OCI-LY3 (cell line): ENCODE results near the gene PCNX1.

Experiments used
- H2AFZ ChIP-seq: fragments of 200-600, 300-600 bp; shearing (Covaris generic); 2 replicates; pipeline ENCODE4 v1.6.0; 2014; ENCODE audit warnings: antibody characterized with exemption, low read depth, low read length
- H3K27ac ChIP-seq: fragments of 200-600, 300-600 bp; sonication (generic); 2 replicates; pipeline ENCODE4 v1.5.1; 2014; ENCODE audit warnings: mild to moderate bottlenecking, low read length, moderate library complexity, mixed read lengths
- H3K27me3 ChIP-seq: fragments of 200-600, 300-600 bp; sonication (generic); 2 replicates; pipeline ENCODE4 v1.6.1; 2014; ENCODE audit warnings: low read depth, low read length, mixed read lengths
- H3K36me3 ChIP-seq: fragments of 200-600, 300-600 bp; sonication (generic); replicated peaks from 2 replicates; pipeline ENCODE3; 2014; ENCODE audit warnings: low read depth, low read length, mixed read lengths
- H3K4me1 ChIP-seq: fragments of 300-600, 200-600 bp; sonication (generic); 2 replicates; pipeline ENCODE4 v1.6.1; 2014; ENCODE audit warnings: low read length, mixed read lengths
- H3K4me2 ChIP-seq: fragments of 200-600, 300-600 bp; sonication (generic); 2 replicates; pipeline ENCODE4 v1.6.1; 2014; ENCODE audit warnings: low read length, mixed read lengths
- H3K4me3 ChIP-seq: fragments of 300-600, 200-600 bp; sonication (generic); 2 replicates; pipeline ENCODE4 v1.5.1; 2014; ENCODE audit warnings: antibody characterized with exemption, mild to moderate bottlenecking, low read length, moderate library complexity
- H3K79me2 ChIP-seq: fragments of 300-600, 200-600 bp; shearing (Covaris generic); 2 replicates; pipeline ENCODE4 v1.6.1; 2014; ENCODE audit warnings: mild to moderate bottlenecking, low read length, mixed read lengths
- H3K9ac ChIP-seq: fragments of 300-600, 200-600 bp; shearing (Covaris generic); 2 replicates; pipeline ENCODE4 v1.6.0; 2014; ENCODE audit warnings: mild to moderate bottlenecking, low read length, moderate library complexity
- H3K9me3 ChIP-seq: fragments of 200-600, 300-600 bp; shearing (Covaris generic); 2 replicates; pipeline ENCODE4 v1.6.1; 2014; ENCODE audit warnings: low read length, mixed read lengths; ENCODE audit not compliant: insufficient read depth
- H4K20me1 ChIP-seq: fragments of 200-600, 300-600 bp; sonication (generic); 2 replicates; pipeline ENCODE4 v1.6.1; 2016; ENCODE audit warnings: low read length, mixed read lengths; ENCODE audit not compliant: insufficient read depth
- EZH2phosphoT487 ChIP-seq: fragments of 200-600 bp; shearing (Covaris generic); IDR thresholded peaks from 2 replicates; pipeline ENCODE4 v1.6.1; 2018; ENCODE audit warnings: antibody characterized with exemption, mixed run types, low read depth
- TF ChIP-seq, protein P1 (sequence below): fragments of 200-600, 300-600 bp; sonication (generic); IDR thresholded peaks from 2 replicates; pipeline ENCODE4 v1.5.1; 2014; ENCODE audit warnings: antibody characterized with exemption, low read length, low read depth

Gene PCNX1

DNA sequence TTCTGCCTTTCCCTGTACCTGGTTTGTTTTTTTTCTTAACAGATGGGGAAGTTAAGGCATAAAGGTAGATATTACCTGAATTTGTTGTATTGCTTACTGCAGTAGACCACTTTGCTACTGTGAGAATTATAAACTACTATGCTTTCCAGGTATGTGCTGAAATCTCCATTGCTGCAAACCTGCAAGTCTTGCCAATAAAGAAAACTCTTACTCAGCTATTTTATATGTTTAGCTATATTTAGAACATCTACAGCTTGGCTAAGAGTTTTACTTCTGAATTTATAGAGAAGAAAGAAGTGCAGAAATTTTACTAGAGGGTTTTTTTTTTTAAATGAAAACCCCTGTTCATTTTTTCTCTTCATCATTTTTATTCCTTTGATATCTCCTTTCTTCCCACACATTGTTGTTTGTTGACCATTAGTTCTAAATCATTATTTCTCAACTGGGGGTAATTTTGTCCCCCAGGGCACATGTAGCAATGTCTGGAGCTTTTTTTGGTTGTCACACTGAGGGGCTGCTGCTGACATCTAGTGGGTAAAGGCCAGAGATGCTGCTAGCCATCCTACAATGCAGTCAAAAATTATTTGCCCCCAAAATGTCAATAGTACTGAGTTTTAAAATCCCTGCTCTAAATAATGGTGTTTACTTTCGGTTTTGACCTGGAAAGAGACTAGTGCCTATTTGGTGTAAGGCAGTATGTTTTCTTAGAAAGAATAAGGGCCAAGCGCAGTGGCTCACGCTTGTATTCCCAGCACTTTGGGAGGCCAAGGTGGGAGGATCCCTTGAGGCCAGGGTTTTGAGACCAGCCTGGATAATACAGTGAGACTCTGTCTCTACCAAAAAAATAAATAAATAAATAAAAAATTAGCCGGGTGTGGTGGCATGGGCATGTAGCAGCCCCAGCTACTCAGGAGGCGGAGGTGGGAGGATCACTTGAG, 48.6 kb downstream of the PCNX1 start:
- Histone ChIP-seq H3K79me2 (no peaks in the 10 kb centered on the region), H3K4me3 (no peak overlapping the region), H3K27ac (no peak overlapping the region), H3K9ac (no peak overlapping the region), H3K9me3 (no peaks in the 10 kb centered on the region), H3K27me3 (no peaks in the 10 kb centered on the region), H3K4me1 (no peaks in the 10 kb centered on the region; the same call in 1 of the 2 replicates), H4K20me1 (peaks cover 5% of the 10 kb centered on the region; the same call in 1 of the 2 replicates), H2AFZ (no peak overlapping the region), H3K4me2 (no peak overlapping the region), H3K36me3 (peaks cover 3% of the 10 kb centered on the region)
- TF ChIP-seq, protein P1, sequence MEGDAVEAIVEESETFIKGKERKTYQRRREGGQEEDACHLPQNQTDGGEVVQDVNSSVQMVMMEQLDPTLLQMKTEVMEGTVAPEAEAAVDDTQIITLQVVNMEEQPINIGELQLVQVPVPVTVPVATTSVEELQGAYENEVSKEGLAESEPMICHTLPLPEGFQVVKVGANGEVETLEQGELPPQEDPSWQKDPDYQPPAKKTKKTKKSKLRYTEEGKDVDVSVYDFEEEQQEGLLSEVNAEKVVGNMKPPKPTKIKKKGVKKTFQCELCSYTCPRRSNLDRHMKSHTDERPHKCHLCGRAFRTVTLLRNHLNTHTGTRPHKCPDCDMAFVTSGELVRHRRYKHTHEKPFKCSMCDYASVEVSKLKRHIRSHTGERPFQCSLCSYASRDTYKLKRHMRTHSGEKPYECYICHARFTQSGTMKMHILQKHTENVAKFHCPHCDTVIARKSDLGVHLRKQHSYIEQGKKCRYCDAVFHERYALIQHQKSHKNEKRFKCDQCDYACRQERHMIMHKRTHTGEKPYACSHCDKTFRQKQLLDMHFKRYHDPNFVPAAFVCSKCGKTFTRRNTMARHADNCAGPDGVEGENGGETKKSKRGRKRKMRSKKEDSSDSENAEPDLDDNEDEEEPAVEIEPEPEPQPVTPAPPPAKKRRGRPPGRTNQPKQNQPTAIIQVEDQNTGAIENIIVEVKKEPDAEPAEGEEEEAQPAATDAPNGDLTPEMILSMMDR, result peak; percentile 73
- no peak for TF ChIP-seq EZH2phosphoT487

DNA sequence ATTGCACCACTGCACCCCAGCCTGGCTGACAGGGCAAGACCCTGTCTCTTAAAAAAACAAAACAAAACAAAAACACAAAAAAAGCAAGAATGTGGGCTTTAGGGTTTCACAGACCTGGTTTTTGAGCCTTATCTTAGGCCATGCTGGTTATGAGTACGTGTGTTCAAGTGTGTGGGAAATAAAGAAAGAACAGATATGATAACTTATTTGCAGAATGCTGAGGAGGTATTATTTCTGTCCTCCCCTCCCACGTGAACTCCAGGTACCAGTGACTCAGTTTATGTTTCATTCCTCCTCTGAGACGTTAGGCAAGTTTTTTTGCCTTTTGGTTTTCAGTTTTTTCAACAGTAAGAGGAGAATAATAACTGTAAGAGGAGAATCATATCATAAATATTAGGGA, 49.3 kb downstream of the PCNX1 start:
- Histone ChIP-seq H3K9me3 (no peaks in the 10 kb centered on the region), H3K27me3 (no peaks in the 10 kb centered on the region), H3K4me3 (no peak overlapping the region), H3K4me1 (no peaks in the 10 kb centered on the region; the same call in 1 of the 2 replicates), H2AFZ (no peak overlapping the region), H3K79me2 (no peaks in the 10 kb centered on the region), H3K27ac (no peak overlapping the region), H3K4me2 (no peak overlapping the region), H3K36me3 (peaks cover 3% of the 10 kb centered on the region), H4K20me1 (peaks cover 5% of the 10 kb centered on the region; the same call in 1 of the 2 replicates), H3K9ac (no peak overlapping the region)
- TF ChIP-seq, protein P1, result no peak
- no peak for TF ChIP-seq EZH2phosphoT487

DNA sequence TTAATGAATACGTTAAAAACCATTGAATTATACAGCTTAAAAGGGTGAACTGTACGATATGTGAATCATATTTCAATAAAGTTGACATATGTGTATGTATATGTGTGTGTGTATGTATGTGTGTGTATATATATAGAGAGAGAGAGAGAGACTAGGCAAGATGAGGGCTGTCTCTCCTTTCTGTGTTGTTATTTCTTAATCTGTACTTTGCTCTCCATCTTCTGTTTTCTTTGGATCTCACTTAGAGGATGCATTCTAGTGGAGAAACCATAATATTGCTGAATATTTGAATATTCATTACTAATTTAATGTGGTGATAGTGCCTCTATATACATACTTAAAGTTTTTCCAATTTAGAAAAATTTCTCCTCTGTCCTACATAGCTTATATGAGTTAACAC, 50.5 kb downstream of the PCNX1 start:
- Histone ChIP-seq H2AFZ (no peak overlapping the region), H3K79me2 (no peaks in the 10 kb centered on the region), H3K27ac (no peak overlapping the region), H3K4me1 (no peaks in the 10 kb centered on the region; the same call in 1 of the 2 replicates), H3K36me3 (peaks cover 5% of the 10 kb centered on the region), H3K4me3 (no peak overlapping the region), H3K4me2 (no peak overlapping the region), H3K9me3 (no peaks in the 10 kb centered on the region), H4K20me1 (peaks cover 5% of the 10 kb centered on the region; the same call in 1 of the 2 replicates), H3K9ac (no peak overlapping the region), H3K27me3 (no peaks in the 10 kb centered on the region)
- TF ChIP-seq, protein P1, result no peak
- no peak for TF ChIP-seq EZH2phosphoT487

GRCh38 chr14:70962935-70963334, 55.7 kb downstream of the PCNX1 start:
- H3K4me2 ChIP-seq, result no peak overlapping the region
- TF ChIP-seq EZH2phosphoT487, result no peak
- TF ChIP-seq, protein P1, result no peak
- H4K20me1 ChIP-seq, result no peaks in the 10 kb centered on the region
- H3K79me2 ChIP-seq, result no peaks in the 10 kb centered on the region
- H3K27ac ChIP-seq, result no peak overlapping the region
- H3K9ac ChIP-seq, result no peak overlapping the region
- H3K4me1 ChIP-seq, result no peaks in the 10 kb centered on the region
- peaks cover 9% of the 10 kb centered on the region for H3K36me3 ChIP-seq
- H3K9me3 ChIP-seq, result no peaks in the 10 kb centered on the region
- H2AFZ ChIP-seq, result no peak overlapping the region
- no peaks in the 10 kb centered on the region for H3K27me3 ChIP-seq
- H3K4me3 ChIP-seq, result no peak overlapping the region
